Neural progenitor cell (in vitro differentiated cells): Measurements from ENCODE around the gene HBZ.

Experiments used
- CTCF ChIP-seq: fragments of 200-600 bp; sonication (generic); IDR thresholded peaks from 2 replicates; pipeline ENCODE4 v1.5.1; 2017; ENCODE audit warnings: antibody characterized with exemption, mild to moderate bottlenecking
- EZH2 ChIP-seq: fragments of 200-600 bp; sonication (generic); IDR thresholded peaks from 2 replicates; pipeline ENCODE4 v1.6.1; 2017; ENCODE audit warnings: antibody characterized with exemption, mild to moderate bottlenecking, moderate library complexity
- EZH2phosphoT487 ChIP-seq: fragments of 200-600 bp; sonication (generic); IDR thresholded peaks from 2 replicates; pipeline ENCODE4 v1.6.1; 2017; ENCODE audit warnings: antibody characterized with exemption

GRCh38 chr16:140175-140857, 12.1 kb upstream of the HBZ start:
- TF ChIP-seq CTCF (no peak), EZH2 (no peak), EZH2phosphoT487 (no peak)
